DND-41 (cell line): ENCODE data around the gene DCTPP1.
"Not testable (repeated sequence)": the region's sequence is repeated elsewhere in the genome, so short reads cannot be mapped to it uniquely, and the experiment has no call there.

Experiments
- CTCF ChIP-seq: IDR thresholded peaks from 2 replicates; pipeline ENCODE4 v1.5.1; 2012; ENCODE audit warnings: borderline replicate concordance, low read length, moderate library complexity, mild to moderate bottlenecking; ENCODE audit not compliant: poor library complexity, severe bottlenecking; ENCODE audit errors: extremely low read depth
- EZH2 ChIP-seq: IDR thresholded peaks from 3 replicates; pipeline ENCODE4 v1.6.1; 2012; ENCODE audit warnings: borderline replicate concordance, low read depth, mild to moderate bottlenecking, moderate library complexity, low read length, inconsistent platforms; ENCODE audit not compliant: severe bottlenecking

- not testable (repeated sequence) for TF ChIP-seq CTCF, EZH2
These were observed 31.6 kb upstream of the DCTPP1 start for GRCh38 chr16:30461426-30461825.
